NCI-H146 treated with DMSO at 0.1 percent for 48 hours (cell line): ENCODE results near the gene SH3GLB2.
"Not testable (repeated sequence)": the region's sequence is repeated elsewhere in the genome, so short reads cannot be mapped to it uniquely, and the experiment has no call there.

Experiments used
- DNase-seq: peaks from one replicate; lab custom pipeline; 2025; ENCODE audit not compliant: unreplicated experiment; lab: John Stamatoyannopoulos, UW

Gene SH3GLB2

DNA sequence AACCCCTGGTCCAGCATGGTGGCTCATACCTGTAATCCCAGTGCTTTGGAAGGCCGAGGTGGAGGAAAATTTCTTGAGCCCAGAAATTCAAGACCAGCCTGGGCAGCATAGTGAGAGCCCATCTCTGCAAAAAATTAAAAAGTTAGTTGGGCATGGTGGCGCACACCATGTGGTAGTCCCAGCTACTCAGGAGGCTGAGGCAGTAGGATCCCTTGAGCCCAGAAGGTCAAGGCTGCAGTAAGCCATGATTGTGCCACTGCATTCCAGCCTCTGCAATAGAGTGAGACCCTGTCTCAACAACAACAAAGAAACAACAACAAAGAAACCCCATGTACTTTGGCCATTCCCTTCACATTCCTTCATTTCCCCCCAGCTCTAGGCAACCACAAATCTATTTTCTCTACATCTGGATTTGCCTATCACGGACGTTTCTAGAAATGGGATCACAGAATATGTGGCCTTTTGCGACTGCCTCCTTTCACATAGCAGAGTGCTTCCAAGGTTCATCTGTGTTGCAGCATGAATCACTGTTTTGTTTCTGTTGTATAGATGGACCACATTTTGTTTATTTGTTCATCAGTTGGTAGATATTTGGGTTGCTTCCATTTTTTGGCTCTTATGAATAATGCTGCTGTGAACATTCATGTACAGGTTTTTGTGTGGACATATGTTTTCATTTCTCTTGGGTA is 26.2 kb upstream of the SH3GLB2 start:
- DNase-seq = no peak

GRCh38 chr9:129053020-129053419 is 24.9 kb upstream of the SH3GLB2 start:
- DNase-seq = no peak

DNA sequence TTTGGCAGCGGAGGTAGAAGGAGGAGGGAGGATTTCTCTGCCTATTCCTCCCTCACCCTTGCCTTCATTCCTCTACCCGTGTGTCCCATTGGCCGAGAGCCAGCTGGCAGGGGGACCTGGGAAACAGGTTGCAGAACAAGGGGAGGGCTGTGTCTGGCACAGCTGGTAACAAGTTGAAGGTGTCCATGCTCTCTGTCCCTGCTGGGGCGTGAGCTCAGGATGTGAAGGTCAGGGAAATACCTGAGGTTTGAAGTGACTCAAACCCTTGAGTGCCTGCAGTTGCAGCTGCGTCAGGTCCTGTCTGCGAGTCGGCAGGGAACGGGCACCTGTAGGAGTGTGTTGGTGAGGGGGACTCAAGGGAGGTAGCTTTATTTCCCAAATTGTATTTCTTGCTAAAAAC is 24.5 kb upstream of the SH3GLB2 start:
- no peak for DNase-seq

DNA sequence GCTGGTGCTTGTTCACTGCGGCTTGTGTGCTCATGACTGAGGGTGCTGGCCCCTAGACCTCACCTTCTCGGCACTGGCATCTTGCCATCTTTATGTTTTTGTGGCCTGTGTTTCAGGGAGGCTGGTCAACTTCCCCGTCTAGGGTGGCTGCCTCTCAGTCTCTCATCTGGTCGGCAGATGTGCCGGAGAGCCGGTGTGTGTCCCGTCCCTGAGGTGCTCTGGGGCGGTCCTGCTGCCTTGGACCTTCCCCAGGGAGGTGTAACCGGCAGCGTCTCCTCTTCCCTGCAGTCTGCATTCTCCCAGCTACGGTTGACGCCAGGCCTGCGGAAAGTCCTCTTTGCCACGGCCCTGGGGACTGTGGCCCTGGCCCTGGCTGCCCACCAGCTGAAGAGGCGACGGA is 13.9 kb upstream of the SH3GLB2 start:
- no peak for DNase-seq

DNA sequence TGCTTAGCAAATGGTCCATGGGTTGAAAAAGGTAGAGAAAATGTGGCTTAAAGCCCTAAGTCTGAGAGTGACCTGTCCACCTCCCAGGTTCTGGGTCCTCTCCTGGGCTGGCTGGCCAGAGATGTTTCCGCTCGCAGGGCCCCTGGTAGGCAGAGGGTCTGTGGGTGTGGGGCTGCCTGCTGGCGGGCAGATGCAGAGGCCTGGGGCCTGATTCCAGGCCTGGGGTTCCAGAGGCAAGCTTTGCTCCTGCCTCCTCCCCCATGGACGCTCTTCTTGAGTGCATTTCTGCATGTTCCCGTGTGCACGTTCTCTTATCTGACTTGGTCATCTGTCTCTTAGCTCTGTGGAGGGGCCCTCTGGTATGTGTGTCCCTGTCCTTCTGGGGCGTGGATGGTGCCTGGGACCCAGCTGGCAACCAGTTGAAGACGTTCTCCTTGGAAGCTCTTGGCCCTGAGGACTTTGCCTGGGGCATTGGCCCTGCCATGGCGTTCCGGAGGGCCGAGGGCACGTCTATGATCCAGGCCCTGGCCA is 12.0 kb upstream of the SH3GLB2 start:
- DNase-seq = no peak

GRCh38 chr9:129038109-129038852 is 10.2 kb upstream of the SH3GLB2 start:
- no peak for DNase-seq

DNA sequence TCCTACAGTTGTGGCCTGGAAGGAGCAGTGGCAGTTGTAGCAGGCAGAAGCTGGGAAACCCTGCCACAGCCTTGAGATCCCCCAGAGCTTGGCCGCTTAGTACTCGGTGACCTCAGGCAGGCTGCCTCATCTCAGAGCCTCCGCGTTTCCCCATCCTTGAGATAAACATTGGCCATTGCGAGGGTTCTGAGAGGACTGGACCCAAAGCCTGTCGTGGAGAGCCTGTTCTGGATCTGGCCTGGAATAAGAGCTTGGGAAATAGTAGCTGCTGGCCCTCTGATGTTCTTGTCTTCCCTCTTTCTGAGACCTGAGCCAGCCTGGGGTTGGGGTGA is 9.6 kb upstream of the SH3GLB2 start:
- DNase-seq = no peak

DNA sequence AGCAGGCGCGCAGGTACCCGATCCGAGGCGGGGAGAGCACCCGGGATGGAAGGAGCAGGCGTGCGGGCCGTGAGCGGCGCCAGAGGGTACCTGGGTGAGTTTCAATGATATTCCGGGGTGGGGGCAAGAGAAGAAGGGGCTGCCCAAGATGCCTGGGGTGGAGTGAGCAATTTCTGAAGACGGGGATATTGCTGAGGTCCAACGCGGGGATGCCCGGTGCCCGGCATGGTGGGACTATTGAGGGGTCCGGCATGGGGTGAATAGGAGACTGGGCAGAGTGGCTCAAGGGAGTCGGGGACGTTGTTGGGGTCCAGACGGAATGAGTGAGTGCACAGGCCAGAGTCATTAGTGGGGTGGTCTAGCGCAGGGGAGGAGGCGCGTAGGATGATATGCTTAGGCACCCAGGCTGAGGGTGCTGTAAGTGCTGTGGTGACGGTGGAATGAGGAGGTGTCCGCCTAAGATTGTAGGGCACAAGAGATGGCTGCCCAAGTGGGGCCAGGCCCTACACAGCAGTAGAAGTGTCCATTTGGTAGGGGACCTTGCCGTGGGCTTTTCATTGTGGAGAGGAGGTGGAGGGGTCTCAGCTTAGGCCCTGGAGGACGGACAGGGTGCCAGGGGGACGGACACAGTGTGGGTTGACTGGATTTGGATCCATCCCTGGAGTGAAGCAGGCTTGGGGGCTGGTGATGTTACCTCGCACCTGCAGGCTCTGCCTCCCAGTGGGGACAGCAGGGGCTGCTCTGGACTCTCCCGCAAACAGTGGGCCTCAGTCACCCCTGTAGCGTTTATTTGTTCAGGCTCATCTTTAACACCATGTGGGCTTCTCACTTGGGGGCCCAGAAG is 9.0 kb upstream of the SH3GLB2 start:
- no peak for DNase-seq

GRCh38 chr9:129036241-129036922 is 8.3 kb upstream of the SH3GLB2 start, which contains the start of gene MIGA2:
Gene MIGA2, plus strand, starts transcription at chr9:129036626. Its CDS starts 3,969 bp downstream, at chr9:129040595.
- peak; percentile 96 for DNase-seq

DNA sequence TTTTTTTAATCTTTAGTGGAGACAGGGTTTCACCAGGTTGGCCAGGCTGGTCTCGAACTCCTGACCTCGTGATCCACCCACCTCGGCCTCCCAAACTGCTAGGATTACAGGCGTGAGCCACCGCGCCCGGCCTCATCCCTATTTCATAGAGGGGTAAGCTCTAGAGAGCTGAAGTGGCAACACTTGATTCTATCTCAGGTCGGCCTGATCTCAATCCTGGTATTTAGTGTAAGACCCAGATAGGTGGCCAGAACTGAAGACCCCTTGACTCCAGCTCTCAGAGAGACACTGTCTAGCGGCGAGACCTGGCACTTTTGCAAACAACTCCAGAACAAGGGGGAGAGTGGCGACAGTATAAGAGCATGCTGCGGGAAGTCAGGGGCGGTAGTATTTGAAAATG is 7.7 kb upstream of the SH3GLB2 start:
- not testable (repeated sequence) for DNase-seq

GRCh38 chr9:129033216-129033615 is 5.1 kb upstream of the SH3GLB2 start:
- no peak for DNase-seq

GRCh38 chr9:129032541-129033159 is 4.5 kb upstream of the SH3GLB2 start:
- no peak for DNase-seq

- no peak for DNase-seq
Measured at GRCh38 chr9:129031514-129031913, 3.4 kb upstream of the SH3GLB2 start.

DNA sequence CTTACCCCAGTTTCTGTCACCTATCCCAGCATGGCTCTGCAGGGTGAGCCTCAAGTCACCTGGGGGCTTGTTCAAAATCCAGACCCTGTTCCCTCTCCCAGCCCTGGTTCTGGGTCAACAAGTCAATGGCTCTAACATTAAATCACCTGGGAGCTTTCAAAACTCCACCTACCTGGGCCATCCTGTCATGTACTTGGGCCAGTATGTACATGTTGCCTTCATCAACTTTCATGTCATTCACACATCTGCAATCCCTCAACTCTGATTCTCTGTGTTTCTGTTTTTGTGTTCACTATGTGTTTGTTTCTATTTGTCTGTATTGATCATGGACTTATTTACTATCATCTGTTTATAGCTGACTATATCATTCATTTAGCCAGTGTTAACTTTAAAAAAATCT is 2.1 kb upstream of the SH3GLB2 start:
- no peak for DNase-seq

DNA sequence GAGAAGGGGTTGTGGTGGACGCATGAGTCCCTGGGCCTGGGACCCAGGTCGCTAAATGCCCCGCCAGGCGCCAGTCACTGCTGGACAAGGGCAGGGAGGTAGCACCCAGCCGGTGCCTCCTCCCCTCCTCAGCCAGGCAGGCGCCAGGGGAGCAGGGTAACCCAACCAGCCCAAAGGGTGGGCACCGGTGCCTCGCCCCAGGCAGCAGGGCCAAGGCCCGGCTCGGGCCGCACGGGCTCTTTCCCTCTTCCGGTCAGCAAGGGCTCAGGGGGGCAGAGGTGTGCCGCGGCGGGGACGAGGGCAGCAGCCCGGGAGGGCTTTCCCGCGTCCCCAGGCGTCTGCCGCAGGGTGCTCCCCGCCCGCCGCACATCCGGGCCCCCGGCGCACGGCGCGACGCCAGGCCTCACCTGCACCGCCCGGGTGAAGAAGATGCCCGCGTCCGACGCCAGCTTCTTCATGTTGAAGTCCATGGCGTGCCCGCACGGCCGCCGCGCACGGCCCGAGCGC is 393 bp downstream of the SH3GLB2 start:
- DNase-seq = no peak

DNA sequence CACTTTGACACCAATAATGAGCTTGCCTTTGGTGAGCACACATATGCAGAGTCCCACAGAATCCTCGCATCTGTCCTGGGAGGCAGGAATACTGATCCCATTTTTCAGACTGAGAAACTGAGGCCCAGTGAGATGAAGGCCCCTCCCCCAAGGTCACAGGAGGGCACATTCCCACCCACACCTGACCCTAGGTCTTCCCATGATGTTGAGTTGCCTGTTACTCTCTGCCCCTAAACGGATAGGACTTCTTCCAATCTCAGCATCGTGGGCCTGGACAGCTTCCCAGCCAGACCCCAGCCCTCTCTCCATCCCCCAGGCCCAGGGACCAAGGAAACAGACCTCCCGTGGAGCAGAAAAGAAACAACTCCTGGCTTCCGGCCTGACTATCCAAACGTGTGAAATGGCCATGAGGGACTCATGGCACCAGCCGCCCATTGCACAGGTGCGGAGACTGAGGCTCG is 877 bp downstream of the SH3GLB2 start:
- DNase-seq = no peak

- no peak for DNase-seq
Measured at GRCh38 chr9:129026442-129027223, 1.5 kb downstream of the SH3GLB2 start.

- no peak for DNase-seq
Measured at GRCh38 chr9:129023908-129024233, 4.3 kb downstream of the SH3GLB2 start.

DNA sequence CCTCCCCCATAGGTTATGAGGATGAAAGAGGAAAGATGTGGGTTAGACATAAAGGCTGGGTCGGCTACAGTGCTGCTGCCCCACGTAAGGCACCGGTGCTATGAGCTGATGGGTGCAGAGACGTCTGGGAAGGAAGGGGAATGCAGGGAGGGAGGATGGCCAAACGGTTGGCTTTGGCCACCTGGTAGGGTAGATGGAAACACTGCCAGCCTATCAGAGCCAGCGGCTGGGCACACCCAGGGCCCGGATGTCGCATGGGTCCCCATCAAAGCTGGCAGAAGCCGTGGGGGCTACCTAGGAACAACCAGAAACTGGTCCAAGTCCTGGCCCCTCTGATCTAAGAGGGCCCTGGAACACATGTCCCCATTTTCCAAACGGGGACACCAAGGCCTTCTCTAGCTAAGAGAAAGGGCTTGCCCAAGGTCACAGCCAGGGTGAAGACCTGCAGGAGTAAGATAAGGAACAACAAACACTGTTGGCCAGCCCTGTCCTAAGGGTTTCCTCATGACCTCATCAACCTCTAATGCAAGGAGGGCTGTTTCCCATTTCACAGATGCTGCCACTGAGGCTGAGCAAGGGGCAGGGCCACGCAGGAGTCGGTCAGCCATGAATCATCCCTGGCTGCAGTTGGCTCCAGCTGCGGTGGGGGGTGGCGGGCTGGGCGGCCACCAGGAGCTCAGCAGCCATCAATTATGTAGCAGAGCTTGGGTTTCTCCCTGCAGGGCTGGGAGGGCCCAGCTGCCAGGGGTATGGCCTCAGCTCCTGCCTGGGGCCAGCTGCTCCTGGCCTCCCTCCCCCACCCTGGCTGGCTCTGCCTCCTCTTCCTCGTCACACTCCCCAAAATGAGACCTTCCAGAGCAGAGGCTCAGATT is 4.9 kb downstream of the SH3GLB2 start:
- DNase-seq = peak; percentile 20
